ENCODE data around the gene SLC39A2. TPM values are rescaled to one million over a fixed set of nuclear protein-coding genes. Genes with fewer than 3 reads are reported as not detected.
A peak's percentile ranks its signal among the peaks of the same experiment; 100 is the strongest.
"Not testable (repeated sequence)": the region's sequence is repeated elsewhere in the genome, so short reads cannot be mapped to it uniquely, and the experiment has no call there.

SLC39A2 gene
- total RNA-seq (2014; rRNA removed; shearing (Covaris generic)): 0.17 TPM in 1 of 2 replicates, not detected in the other

- no peak within 1 kb of the TSS for H3K4me3 ChIP-seq (ENCODE audit: insufficient read depth, low read depth, low read length)
- peak; percentile 61 for DNase-seq
- H3K27me3 ChIP-seq (ENCODE audit: control insufficient read depth, insufficient read depth, low read length): no peaks in the 10 kb centered on the region
Observed at GRCh38 chr14:20998674-20999366, at the start of gene SLC39A2. TSS of gene SLC39A2 (plus strand) at chr14:20999293. CDS start at chr14:20999447, 154 bp downstream.

GRCh38 chr14:20954736-20955537 lies 44.2 kb upstream of the SLC39A2 start, which contains the start of gene RNASE2:
TSS of gene RNASE2 (plus strand) at chr14:20955487. CDS start at chr14:20955772, 285 bp downstream.
- H3K36me3 ChIP-seq (replicated peaks; ENCODE audit: control insufficient read depth, insufficient read depth, low read length); H3K4me3 ChIP-seq (ENCODE audit: insufficient read depth, low read depth, low read length); DNase-seq; H3K27me3 ChIP-seq (ENCODE audit: control insufficient read depth, insufficient read depth, low read length): not testable (repeated sequence)

More at GRCh38 chr14:20998674-20999366, at the start of gene SLC39A2:
- peaks cover 20% of the 10 kb centered on the region for H3K36me3 ChIP-seq (replicated peaks; ENCODE audit: control insufficient read depth, insufficient read depth, low read length)

GRCh38 chr14:20955538-20955873 lies 43.6 kb upstream of the SLC39A2 start:
- DNase-seq; H3K36me3 ChIP-seq (replicated peaks; ENCODE audit: control insufficient read depth, insufficient read depth, low read length); H3K27me3 ChIP-seq (ENCODE audit: control insufficient read depth, insufficient read depth, low read length); H3K4me3 ChIP-seq (ENCODE audit: insufficient read depth, low read depth, low read length): not testable (repeated sequence)

GRCh38 chr14:20956376-20956976 lies 42.6 kb upstream of the SLC39A2 start:
- no peak overlapping the region for H3K4me3 ChIP-seq (ENCODE audit: insufficient read depth, low read depth, low read length)
- no peak for DNase-seq
- H3K36me3 ChIP-seq (replicated peaks; ENCODE audit: control insufficient read depth, insufficient read depth, low read length): no peaks in the 10 kb centered on the region
- H3K27me3 ChIP-seq (ENCODE audit: control insufficient read depth, insufficient read depth, low read length): no peaks in the 10 kb centered on the region

DNA sequence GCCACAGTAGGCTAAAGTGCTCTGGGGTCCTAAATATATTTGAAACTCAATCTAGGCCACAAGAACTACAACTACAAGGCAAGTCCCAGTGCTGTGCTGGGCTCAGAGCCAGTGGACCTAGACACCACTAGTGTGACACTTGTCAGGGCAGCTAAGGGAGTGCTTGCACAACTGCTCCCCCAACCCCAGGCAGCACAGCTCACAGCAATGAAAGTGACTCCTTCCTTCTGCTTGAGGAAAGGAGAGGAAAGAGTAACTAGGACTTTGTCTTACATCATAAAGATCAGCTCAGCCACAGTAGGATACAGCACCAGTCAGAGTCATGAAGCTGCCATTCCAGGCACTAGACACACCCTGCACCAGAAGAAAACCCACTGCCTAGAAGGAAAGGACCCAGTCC lies 40.1 kb upstream of the SLC39A2 start:
- not testable (repeated sequence) for H3K36me3 ChIP-seq (replicated peaks; ENCODE audit: control insufficient read depth, insufficient read depth, low read length); H3K27me3 ChIP-seq (ENCODE audit: control insufficient read depth, insufficient read depth, low read length); DNase-seq; H3K4me3 ChIP-seq (ENCODE audit: insufficient read depth, low read depth, low read length)

DNA sequence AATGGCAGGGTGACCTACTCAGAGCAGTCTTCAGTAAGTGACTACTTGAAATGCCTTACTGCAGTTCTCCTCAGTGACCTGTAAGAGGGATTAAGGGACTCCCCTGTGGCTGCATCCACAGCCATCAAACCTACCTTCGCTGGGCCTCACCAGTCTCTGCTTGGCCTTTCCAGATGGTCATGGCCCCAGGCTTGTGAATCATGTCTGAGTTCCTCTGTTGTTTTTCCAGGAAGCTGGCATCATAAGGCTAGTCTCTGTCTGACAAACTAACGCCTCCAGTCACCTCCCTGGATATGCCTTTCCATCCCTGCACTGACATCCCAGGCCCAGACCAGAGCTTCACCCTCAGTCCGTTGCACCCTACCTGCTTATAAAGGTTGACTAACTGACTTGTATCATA lies 29.8 kb upstream of the SLC39A2 start:
- Histone ChIP-seq H3K4me3 (ENCODE audit: insufficient read depth, low read depth, low read length) (no peak overlapping the region), H3K27me3 (ENCODE audit: control insufficient read depth, insufficient read depth, low read length) (peaks cover 5% of the 10 kb centered on the region), H3K36me3 (replicated peaks; ENCODE audit: control insufficient read depth, insufficient read depth, low read length) (no peaks in the 10 kb centered on the region)
- DNase-seq: no peak

DNA sequence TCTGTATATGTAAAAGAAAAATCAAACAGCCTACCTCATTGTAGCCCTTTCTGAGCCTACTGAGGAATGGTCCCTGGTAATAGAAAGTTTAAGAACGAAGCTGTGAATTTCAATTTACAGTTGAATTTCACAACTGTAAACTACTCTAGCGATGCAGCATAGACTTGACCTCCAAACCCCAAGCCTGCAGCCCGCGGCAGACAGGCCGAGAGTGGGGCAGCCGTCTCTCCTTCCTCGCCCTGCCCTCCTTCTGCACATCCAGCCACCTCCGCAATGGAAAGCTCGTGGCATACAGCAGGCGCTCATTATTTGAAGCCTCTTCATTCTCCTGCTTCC lies 28.5 kb upstream of the SLC39A2 start:
- DNase-seq: no peak
- H3K27me3 ChIP-seq (ENCODE audit: control insufficient read depth, insufficient read depth, low read length): peaks cover 5% of the 10 kb centered on the region
- H3K4me3 ChIP-seq (ENCODE audit: insufficient read depth, low read depth, low read length): peak overlapping the region; percentile 81
- H3K36me3 ChIP-seq (replicated peaks; ENCODE audit: control insufficient read depth, insufficient read depth, low read length): no peaks in the 10 kb centered on the region

DNA sequence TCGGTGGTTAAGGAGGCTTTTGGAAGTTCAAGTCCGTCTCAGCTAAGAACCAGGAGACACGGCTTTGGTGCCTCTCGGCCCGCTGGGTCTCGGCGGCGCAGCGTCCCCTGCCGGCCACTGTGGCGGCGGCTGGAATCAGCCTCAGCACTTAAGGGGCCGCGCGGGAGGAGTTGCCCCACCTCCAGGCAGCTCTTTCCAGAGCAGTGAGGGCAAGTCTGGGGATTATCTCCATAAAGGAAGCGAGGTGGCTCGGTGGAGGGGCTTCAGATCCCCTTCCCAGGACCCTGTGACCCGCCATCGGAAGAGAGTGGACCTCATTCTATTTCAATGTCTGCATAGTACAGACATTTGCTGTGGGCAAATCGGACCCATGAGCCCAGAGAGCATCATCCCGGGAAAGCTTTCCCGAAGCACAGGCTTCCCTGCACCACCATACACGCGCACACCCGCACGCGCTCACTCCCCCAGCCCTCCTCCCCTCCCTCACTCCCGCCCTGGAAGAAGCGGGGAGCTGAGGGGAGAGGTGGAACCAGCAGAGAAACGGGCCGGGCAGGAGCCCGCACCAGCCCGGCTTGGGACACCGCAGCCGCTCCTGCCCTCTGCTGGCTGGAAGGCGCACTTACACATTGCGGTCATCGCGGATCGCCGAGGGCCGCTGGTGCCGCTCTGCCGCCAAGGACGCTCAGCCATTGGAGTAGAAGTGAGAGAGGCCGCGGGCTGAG lies 27.9 kb upstream of the SLC39A2 start:
- H3K36me3 ChIP-seq (replicated peaks; ENCODE audit: control insufficient read depth, insufficient read depth, low read length): no peaks in the 10 kb centered on the region
- DNase-seq: peak; percentile 93
- H3K27me3 ChIP-seq (ENCODE audit: control insufficient read depth, insufficient read depth, low read length): peaks cover 5% of the 10 kb centered on the region
- peak overlapping the region; percentile 81 for H3K4me3 ChIP-seq (ENCODE audit: insufficient read depth, low read depth, low read length)

DNA sequence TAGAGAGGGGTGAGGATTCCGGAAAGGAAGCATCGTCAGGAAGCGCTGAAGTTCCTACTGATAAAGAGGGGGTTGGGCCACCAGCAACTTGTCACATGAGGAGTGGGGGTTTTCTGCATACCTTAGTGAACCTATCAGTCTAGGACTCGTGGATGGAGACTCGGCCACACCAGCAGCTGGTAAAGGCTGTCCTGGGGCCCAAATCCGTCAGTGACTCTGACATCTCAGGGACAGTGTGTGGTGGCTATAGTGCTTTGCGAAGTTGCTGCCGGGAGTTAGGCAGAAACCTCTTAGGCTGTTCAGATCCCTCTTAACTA lies 27.4 kb upstream of the SLC39A2 start:
- H3K4me3 ChIP-seq (ENCODE audit: insufficient read depth, low read depth, low read length): peak overlapping the region; percentile 81
- DNase-seq: no peak
- H3K36me3 ChIP-seq (replicated peaks; ENCODE audit: control insufficient read depth, insufficient read depth, low read length): no peaks in the 10 kb centered on the region
- H3K27me3 ChIP-seq (ENCODE audit: control insufficient read depth, insufficient read depth, low read length): peaks cover 5% of the 10 kb centered on the region

- H3K27me3 ChIP-seq (ENCODE audit: control insufficient read depth, insufficient read depth, low read length): peaks cover 5% of the 10 kb centered on the region
- no peak overlapping the region for H3K4me3 ChIP-seq (ENCODE audit: insufficient read depth, low read depth, low read length)
- H3K36me3 ChIP-seq (replicated peaks; ENCODE audit: control insufficient read depth, insufficient read depth, low read length): no peaks in the 10 kb centered on the region
- DNase-seq: no peak
Observed at GRCh38 chr14:20973501-20973900, 25.6 kb upstream of the SLC39A2 start.

DNA sequence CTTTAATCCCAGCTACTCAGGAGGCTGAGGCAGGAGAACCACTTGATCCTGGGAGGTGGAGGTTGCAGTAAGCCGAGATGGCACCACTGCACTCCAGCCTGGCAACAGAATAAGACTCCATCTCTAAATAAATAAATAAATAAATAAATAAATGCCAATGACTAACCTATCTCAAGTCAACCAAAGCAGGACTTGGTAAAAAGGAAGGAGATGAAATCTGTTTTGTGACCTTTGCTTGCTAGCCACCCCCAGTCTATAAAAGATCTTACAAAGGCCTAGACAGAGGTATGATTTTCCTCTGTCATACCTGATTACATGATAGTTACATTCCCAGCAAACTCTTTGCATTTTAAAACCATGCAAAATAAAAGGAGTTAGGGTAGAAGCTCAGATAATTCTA lies 22.8 kb upstream of the SLC39A2 start:
- DNase-seq: no peak
- Histone ChIP-seq H3K4me3 (ENCODE audit: insufficient read depth, low read depth, low read length) (no peak overlapping the region), H3K36me3 (replicated peaks; ENCODE audit: control insufficient read depth, insufficient read depth, low read length) (no peaks in the 10 kb centered on the region), H3K27me3 (ENCODE audit: control insufficient read depth, insufficient read depth, low read length) (peaks cover 5% of the 10 kb centered on the region)

- no peak overlapping the region for H3K4me3 ChIP-seq (ENCODE audit: insufficient read depth, low read depth, low read length)
- H3K36me3 ChIP-seq (replicated peaks; ENCODE audit: control insufficient read depth, insufficient read depth, low read length): no peaks in the 10 kb centered on the region
- H3K27me3 ChIP-seq (ENCODE audit: control insufficient read depth, insufficient read depth, low read length): no peaks in the 10 kb centered on the region; the same call in 1 of the 2 replicates
- DNase-seq: no peak
Observed at GRCh38 chr14:20978687-20979086, 20.4 kb upstream of the SLC39A2 start.

GRCh38 chr14:20980906-20981305 lies 18.2 kb upstream of the SLC39A2 start:
- no peak overlapping the region for H3K4me3 ChIP-seq (ENCODE audit: insufficient read depth, low read depth, low read length)
- no peaks in the 10 kb centered on the region; the same call in 1 of the 2 replicates for H3K27me3 ChIP-seq (ENCODE audit: control insufficient read depth, insufficient read depth, low read length)
- DNase-seq: no peak
- H3K36me3 ChIP-seq (replicated peaks; ENCODE audit: control insufficient read depth, insufficient read depth, low read length): no peaks in the 10 kb centered on the region

DNA sequence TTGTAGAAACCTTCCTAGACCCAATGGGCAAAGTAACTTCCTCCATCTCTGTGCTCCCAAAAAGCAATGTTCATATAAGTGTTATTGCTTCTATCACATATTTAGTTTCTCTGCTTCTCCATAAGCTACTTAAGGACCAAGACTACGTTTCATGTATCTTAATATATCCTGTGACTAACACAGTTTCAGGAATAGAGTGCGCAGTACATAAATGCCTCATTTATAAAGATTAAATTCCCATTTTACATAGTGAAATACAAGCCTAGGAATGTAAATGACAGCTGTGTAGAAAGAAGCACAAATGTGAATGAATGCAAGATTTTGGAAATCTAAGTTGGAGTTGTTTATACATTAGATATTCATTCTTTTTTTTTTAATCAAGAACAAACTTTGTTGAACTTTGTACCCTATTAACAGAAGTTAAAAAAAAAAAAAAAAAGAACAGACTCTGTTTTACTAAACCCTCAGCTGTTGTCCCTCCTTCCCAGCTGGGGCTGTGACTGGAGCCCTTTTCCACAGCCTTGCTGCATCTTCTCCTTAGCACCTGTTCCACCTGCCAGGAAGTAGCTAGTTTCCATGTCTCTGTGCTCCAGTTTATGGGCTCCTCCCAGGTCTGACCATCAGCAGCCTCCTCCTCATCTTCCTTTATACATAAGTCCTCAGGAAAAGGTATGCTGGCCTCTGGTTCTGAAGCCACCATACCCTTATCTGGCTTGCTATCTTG lies 16.3 kb upstream of the SLC39A2 start:
- Histone ChIP-seq H3K4me3 (ENCODE audit: insufficient read depth, low read depth, low read length) (no peak overlapping the region), H3K27me3 (ENCODE audit: control insufficient read depth, insufficient read depth, low read length) (no peaks in the 10 kb centered on the region; the same call in 1 of the 2 replicates), H3K36me3 (replicated peaks; ENCODE audit: control insufficient read depth, insufficient read depth, low read length) (no peaks in the 10 kb centered on the region)
- DNase-seq: no peak
